Fibroblast of the aortic adventitia (primary cell): ENCODE results near the gene GALNT15. TPM values are rescaled to one million over a fixed set of nuclear protein-coding genes. Genes with fewer than 3 reads are reported as not detected.

ENCODE experiments used
- DNase-seq: peaks from one replicate; pipeline ENCODE4 v3.0.0-alpha.2; 2010; ENCODE audit warnings: low read depth
- H3K4me3 ChIP-seq: 2 replicates; pipeline ENCODE4 v1.5.1; 2011; ENCODE audit warnings: low read depth, mild to moderate bottlenecking, control low read depth, low read length, moderate library complexity
- CTCF ChIP-seq: IDR thresholded peaks from 2 replicates; pipeline ENCODE4 v1.5.1; 2011; ENCODE audit warnings: mild to moderate bottlenecking, low read length, control low read depth, inconsistent platforms; ENCODE audit not compliant: insufficient read depth
- total RNA-seq: library from RNA; depleted of rRNA; stranded (reverse); fragments of >200 nt; gene quantifications from 2 replicates; pipeline ENCODE4 v1.2.3, GENCODE V29; 2012; ENCODE audit warnings: low replicate concordance

The GALNT15 gene
- total RNA-seq, 1 donor: 10.9 TPM

GRCh38 chr3:16258866-16259265, 84.4 kb downstream of the GALNT15 start:
- no peak for DNase-seq
- TF ChIP-seq CTCF: no peak
- no peak overlapping the region for H3K4me3 ChIP-seq

GRCh38 chr3:16260046-16260445, 85.6 kb downstream of the GALNT15 start:
- TF ChIP-seq CTCF: no peak
- DNase-seq: no peak
- no peak overlapping the region for H3K4me3 ChIP-seq

DNA sequence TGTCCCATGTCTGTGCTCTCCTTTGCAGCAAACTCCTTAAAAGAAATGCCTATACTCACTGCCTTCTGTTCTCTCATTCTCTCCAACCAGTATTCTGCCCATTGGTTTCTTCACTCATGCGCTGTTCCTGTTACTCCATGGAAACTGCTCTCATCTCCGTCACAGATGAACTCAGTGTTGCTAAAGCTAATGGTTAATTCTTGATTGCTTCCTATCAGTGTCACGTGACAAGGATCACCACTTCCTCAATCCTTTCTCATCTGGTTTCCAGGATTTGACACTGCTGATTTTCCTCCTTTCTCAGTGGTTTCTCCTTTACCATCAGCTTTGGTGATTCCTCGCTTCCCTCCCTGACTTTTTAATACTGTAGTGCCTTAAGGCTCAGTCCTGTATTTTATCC, 87.7 kb downstream of the GALNT15 start:
- no peak for DNase-seq
- no peak for TF ChIP-seq CTCF
- H3K4me3 ChIP-seq: no peak overlapping the region

- TF ChIP-seq CTCF: no peak
- H3K4me3 ChIP-seq: peak overlapping the region; percentile 96
Measured at GRCh38 chr3:16264174-16264707, 89.8 kb downstream of the GALNT15 start.

DNA sequence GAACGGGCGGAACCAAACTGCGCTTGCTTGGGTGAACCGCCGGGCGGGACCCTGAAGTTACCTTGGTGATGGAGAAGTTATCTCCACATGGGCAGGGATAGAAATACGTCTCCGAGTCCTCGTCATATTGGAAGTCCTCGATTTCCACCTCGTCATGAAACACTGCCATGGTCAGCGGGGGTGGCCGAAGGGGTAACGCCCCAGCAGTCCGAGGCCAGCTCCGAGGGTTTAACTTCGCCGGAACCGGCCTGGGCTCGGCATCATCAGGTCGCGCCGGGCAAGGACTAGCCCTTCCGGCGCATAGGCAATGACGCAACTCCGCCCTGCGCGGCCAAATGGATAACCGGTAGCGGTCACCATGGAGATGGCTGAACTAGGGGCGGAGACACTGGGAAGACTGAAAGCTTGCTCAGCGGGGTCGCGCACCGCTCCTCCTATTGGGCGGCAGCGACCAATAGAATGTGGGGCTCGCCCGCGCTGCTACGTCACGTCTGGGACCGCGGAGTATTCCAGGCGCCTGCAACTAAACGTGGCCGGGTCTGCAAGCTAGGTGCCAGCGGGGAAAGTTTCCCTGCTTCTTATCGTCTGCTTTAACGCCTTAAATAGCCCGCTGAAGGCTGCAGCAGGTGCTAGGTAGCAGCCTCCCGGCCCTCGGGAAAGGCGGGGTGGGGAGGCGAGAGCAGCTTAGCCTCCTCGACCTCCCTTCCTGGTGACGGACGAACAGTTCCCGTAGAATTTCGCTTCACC, 90.4 kb downstream of the GALNT15 start, which contains the start of the genes DPH3 and OXNAD1:
Gene DPH3, minus strand, starts transcription at position 236 of the 747 bp plus-strand sequence. Its CDS starts 67 bp downstream, at position 169.
Gene OXNAD1, plus strand, starts transcription at position 505 of the 747 bp plus-strand sequence. CDS start 5,741 bp downstream, outside the sequence.
- TF ChIP-seq CTCF: no peak
- DNase-seq: peak; percentile 100

More at GRCh38 chr3:16264174-16264707, 89.8 kb downstream of the GALNT15 start:
- no peak for DNase-seq

GRCh38 chr3:16265455-16265786, 90.9 kb downstream of the GALNT15 start:
- peak overlapping the region; percentile 74 for H3K4me3 ChIP-seq
- DNase-seq: no peak
- TF ChIP-seq CTCF: no peak

More for the DNA sequence above, 90.4 kb downstream of the GALNT15 start, which contains the start of the genes DPH3 and OXNAD1:
- H3K4me3 ChIP-seq: peak within 1 kb of the TSS; percentile 96
